Aorta (tissue), 5 donors: Measurements from ENCODE around the gene BGN. TPM values are rescaled to one million over a fixed set of nuclear protein-coding genes. Genes with fewer than 3 reads are reported as not detected.

ENCODE experiments used
- ATAC-seq: fragments of 200-7000 bp; cut with Tn5 transposase; one replicate; pipeline ENCODE4 v1.9.1; 2022; ENCODE audit warnings: moderate library complexity; ENCODE audit not compliant: low FRiP score
- DNase-seq, 2 donors: peaks; one replicate each; pipeline ENCODE4 v3.0.0-alpha.2; 2020
- H3K27ac ChIP-seq, 2 donors: one replicate each; pipeline ENCODE4 v1.5.1; 2013; ENCODE audit warnings: low read length in 2 of 2, mild to moderate bottlenecking in 2 of 2, moderate library complexity in 2 of 2, control low read depth in 1 of 2, inconsistent platforms in 1 of 2, low read depth in 1 of 2
- H3K27me3 ChIP-seq, 2 donors: one replicate each; pipeline ENCODE4 v1.6.1; 2013; ENCODE audit warnings: control low read depth in 1 of 2, low read length in 1 of 2, mild to moderate bottlenecking in 1 of 2, moderate library complexity in 1 of 2; ENCODE audit not compliant: insufficient read depth in 2 of 2, control insufficient read depth in 1 of 2
- H3K36me3 ChIP-seq, 2 donors: one replicate each; pipeline ENCODE4 v1.6.1; 2013; ENCODE audit warnings: control low read depth in 1 of 2, low read length in 1 of 2, mild to moderate bottlenecking in 1 of 2; ENCODE audit not compliant: insufficient read depth in 2 of 2, control insufficient read depth in 1 of 2
- H3K4me1 ChIP-seq, 2 donors: one replicate each; pipeline ENCODE4 v1.6.1; 2013; ENCODE audit warnings: low read length in 2 of 2, control low read depth in 1 of 2, mild to moderate bottlenecking in 1 of 2, moderate library complexity in 1 of 2; ENCODE audit not compliant: insufficient read depth in 2 of 2, control insufficient read depth in 1 of 2
- H3K4me3 ChIP-seq, 2 donors: one replicate each; pipeline ENCODE4 v1.5.1; 2013; ENCODE audit warnings: low read length in 2 of 2, control low read depth in 1 of 2, mild to moderate bottlenecking in 1 of 2
- H3K9me3 ChIP-seq: one replicate; pipeline ENCODE4 v1.6.1; 2013; ENCODE audit warnings: mild to moderate bottlenecking, low read length; ENCODE audit not compliant: control insufficient read depth
- WGBS, 2 donors: extraction: QIAGEN DNeasy Blood & Tissue Kit; methylation state at CpG; one replicate each; pipeline ENCODE4 v1.1.7; 2013; 5-methylcytosine and 5-hydroxymethylcytosine counted together
- intact Hi-C, 2 donors: fragments of 100-400 bp; cut with DNase I; formaldehyde crosslinking; loops; one replicate each; pipeline versions ENCODE4 v1.14.2 to v1.15.0; 2022
- polyA plus RNA-seq, 2 donors: library from polyadenylated mRNA; stranded (reverse); fragments of 200-250 nt; gene quantifications; one replicate each; pipeline ENCODE4 v1.2.3, GENCODE V29; 2013
- total RNA-seq, 2 donors: library from RNA; stranded (reverse); fragmentation: NEBNext Ultra II Directional; extraction: Animal tissue kit (Norgen Biotek cat#: 25700); gene quantifications; one replicate each; pipeline ENCODE4 v1.2.1, GENCODE V29; 2021
- donor health status: healthy with polysubstance abuse.
- donor health status: Bipolar disorder and iron deficiency.
- donor health status: DM: no; HTN: no; CAD: no.
- donor health status: DM: no; HTN: no; CAD: no.
- donor health status: DM: yes; HTN: yes; CAD: no.

The BGN gene
- total and polyA plus RNA-seq, 4 donors, result 1,177 to 3,171 (median 1,801) TPM

- intact Hi-C loops, result no loop called here
- no peak overlapping the region for H3K27ac ChIP-seq
- no peak overlapping the region for H3K4me3 ChIP-seq
- H3K4me1 ChIP-seq, result no peaks in the 10 kb centered on the region
- 23 to 59% methylated on average over 3 of the region's 3 CpGs for WGBS, 2 donors
- H3K27me3 ChIP-seq, result no peaks in the 10 kb centered on the region
- no peaks in the 10 kb centered on the region for H3K9me3 ChIP-seq
- no peak for DNase-seq
- no peaks in the 10 kb centered on the region for H3K36me3 ChIP-seq
- no peak for ATAC-seq
Measured at GRCh38 chrX:153512501-153512893, 17.7 kb downstream of the BGN start.

GRCh38 chrX:153513265-153513664 lies 18.5 kb downstream of the BGN start:
- no peak overlapping the region for H3K4me3 ChIP-seq
- H3K27ac ChIP-seq, result no peak overlapping the region
- DNase-seq (no peak), ATAC-seq (no peak)
- no peaks in the 10 kb centered on the region for H3K36me3 ChIP-seq
- H3K9me3 ChIP-seq, result no peaks in the 10 kb centered on the region
- 59 to 73% methylated on average over 5 of the region's 5 CpGs for WGBS, 2 donors
- no peaks in the 10 kb centered on the region for H3K4me1 ChIP-seq
- H3K27me3 ChIP-seq, result no peaks in the 10 kb centered on the region
- intact Hi-C loops, result no loop called here

- no peak overlapping the region for H3K4me3 ChIP-seq
- H3K27me3 ChIP-seq, result no peaks in the 10 kb centered on the region
- intact Hi-C loops, result no loop called here
- no peaks in the 10 kb centered on the region for H3K9me3 ChIP-seq
- H3K27ac ChIP-seq, result no peak overlapping the region
- no peak for DNase-seq
- no peaks in the 10 kb centered on the region for H3K36me3 ChIP-seq
- H3K4me1 ChIP-seq, result no peaks in the 10 kb centered on the region
- WGBS, 2 donors, result 42 to 56% methylated on average over 9 of the region's 9 CpGs
- no peak for ATAC-seq
Measured at GRCh38 chrX:153514259-153514658, 19.5 kb downstream of the BGN start.

DNA sequence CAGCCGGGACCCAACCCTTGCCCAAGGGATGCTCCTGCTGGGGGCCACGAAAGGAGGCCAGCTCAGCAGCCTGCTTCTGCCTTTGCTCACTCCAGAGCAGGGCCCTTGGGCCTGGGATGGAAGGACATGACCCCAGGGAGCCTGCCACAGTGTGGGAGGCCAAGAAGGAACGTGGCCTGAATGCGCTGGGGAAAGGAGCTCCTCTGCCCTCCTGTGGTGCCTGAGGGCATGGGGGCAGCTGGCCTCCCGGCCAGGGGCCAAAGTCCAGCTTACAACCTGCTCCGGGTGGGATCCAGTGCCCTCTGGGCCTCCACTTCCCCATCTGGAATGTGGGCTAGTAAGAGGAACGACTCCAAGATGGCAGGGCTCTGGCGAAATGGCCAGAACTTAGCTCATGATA lies 20.7 kb downstream of the BGN start:
- 53 to 57% methylated on average over 8 of the region's 8 CpGs for WGBS, 2 donors
- ATAC-seq (no peak), DNase-seq (no peak)
- H3K27me3 ChIP-seq, result no peaks in the 10 kb centered on the region
- H3K9me3 ChIP-seq, result no peaks in the 10 kb centered on the region
- intact Hi-C loops, result no loop called here
- no peak overlapping the region for H3K4me3 ChIP-seq
- H3K36me3 ChIP-seq, result no peaks in the 10 kb centered on the region
- no peak overlapping the region for H3K27ac ChIP-seq
- H3K4me1 ChIP-seq, result no peaks in the 10 kb centered on the region

DNA sequence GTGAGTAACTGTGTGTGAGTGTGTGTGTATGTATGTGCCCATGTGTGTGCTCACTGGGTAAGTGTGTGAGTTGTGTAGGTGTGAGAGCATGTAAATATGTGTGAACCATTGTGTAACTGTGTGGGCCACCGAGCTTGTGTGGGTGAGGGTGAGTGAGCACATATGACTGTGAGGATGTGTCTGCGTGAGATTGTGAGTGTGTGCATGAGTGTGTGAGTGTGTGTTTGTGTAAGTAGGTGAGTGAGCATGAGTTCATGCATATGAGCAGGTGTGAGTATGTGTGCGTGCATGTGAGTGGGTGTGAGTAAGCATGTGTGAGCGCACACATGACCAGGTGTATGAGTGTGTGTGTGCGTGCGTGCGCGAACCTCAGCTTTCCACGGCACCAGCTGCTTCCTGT lies 21.3 kb downstream of the BGN start:
- Histone ChIP-seq H3K27ac (no peak overlapping the region), H3K36me3 (no peaks in the 10 kb centered on the region), H3K4me1 (no peaks in the 10 kb centered on the region), H3K27me3 (no peaks in the 10 kb centered on the region), H3K4me3 (no peak overlapping the region), H3K9me3 (no peaks in the 10 kb centered on the region)
- 50 to 72% methylated on average over 9 of the region's 9 CpGs for WGBS, 2 donors
- intact Hi-C loops, result no loop called here
- ATAC-seq (no peak), DNase-seq (no peak)

DNA sequence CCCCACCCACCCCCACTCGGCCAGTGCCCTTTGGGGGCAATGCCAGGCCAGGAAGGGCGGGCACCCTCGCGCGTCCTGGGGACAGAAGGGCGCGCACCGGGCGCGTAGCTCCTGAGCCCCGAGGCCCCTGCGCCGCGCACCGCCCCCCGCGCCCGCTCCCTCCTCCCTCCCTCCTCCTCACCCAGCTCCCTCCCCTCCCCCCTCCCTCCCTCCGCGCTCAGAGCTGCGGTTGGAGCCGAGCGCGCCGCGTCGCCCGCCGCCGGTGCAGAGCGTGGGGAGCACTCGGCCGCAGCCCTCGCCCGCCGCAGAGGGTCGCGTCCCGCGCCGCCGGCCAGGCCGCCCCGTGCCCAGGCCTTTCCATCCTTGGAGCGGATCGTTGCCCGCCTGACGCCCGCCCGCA lies 22.6 kb downstream of the BGN start, which contains the start of gene ATP2B3:
TSS of gene ATP2B3 (plus strand) at position 220 of the 400 bp plus-strand sequence. CDS start 18,606 bp downstream, outside the sequence.
- intact Hi-C loops, result no loop called here
- Histone ChIP-seq H3K27ac (no peak within 1 kb of the TSS), H3K4me1 (no peaks in the 10 kb centered on the region), H3K27me3 (no peaks in the 10 kb centered on the region), H3K36me3 (no peaks in the 10 kb centered on the region), H3K9me3 (no peaks in the 10 kb centered on the region), H3K4me3 (no peak within 1 kb of the TSS)
- ATAC-seq (no peak), DNase-seq (no peak)
- 1 to 17% methylated on average over 8 to 50 of the region's 50 CpGs for WGBS, 2 donors

GRCh38 chrX:153517946-153518834 lies 23.4 kb downstream of the BGN start:
- no peak overlapping the region for H3K4me3 ChIP-seq
- WGBS, 2 donors, result 3 to 30% methylated on average over 26 to 70 of the region's 70 CpGs

GRCh38 chrX:153519569-153520286 lies 24.9 kb downstream of the BGN start:
- no peak for ATAC-seq
- Histone ChIP-seq H3K4me3 (no peak overlapping the region), H3K27ac (no peak overlapping the region), H3K4me1 (no peaks in the 10 kb centered on the region), H3K36me3 (no peaks in the 10 kb centered on the region), H3K9me3 (no peaks in the 10 kb centered on the region), H3K27me3 (no peaks in the 10 kb centered on the region)
- intact Hi-C loops, result no loop called here
- DNase-seq, result no peak
- 63 to 74% methylated on average over 21 of the region's 21 CpGs for WGBS, 2 donors

More at GRCh38 chrX:153517946-153518834, 23.4 kb downstream of the BGN start:
- no peaks in the 10 kb centered on the region for H3K4me1 ChIP-seq
- H3K9me3 ChIP-seq, result no peaks in the 10 kb centered on the region
- no peak for ATAC-seq
- intact Hi-C loops, result no loop called here
- H3K36me3 ChIP-seq, result no peaks in the 10 kb centered on the region
- no peak overlapping the region for H3K27ac ChIP-seq
- DNase-seq, result no peak
- no peaks in the 10 kb centered on the region for H3K27me3 ChIP-seq
